NCI-H2029 (cell line): ENCODE results near the gene SF3A2.
"Not testable (repeated sequence)": the region's sequence is repeated elsewhere in the genome, so short reads cannot be mapped to it uniquely, and the experiment has no call there.

Experiments
- DNase-seq: peaks from one replicate; lab custom pipeline; 2025; lab: John Stamatoyannopoulos, UW

The SF3A2 gene

DNA sequence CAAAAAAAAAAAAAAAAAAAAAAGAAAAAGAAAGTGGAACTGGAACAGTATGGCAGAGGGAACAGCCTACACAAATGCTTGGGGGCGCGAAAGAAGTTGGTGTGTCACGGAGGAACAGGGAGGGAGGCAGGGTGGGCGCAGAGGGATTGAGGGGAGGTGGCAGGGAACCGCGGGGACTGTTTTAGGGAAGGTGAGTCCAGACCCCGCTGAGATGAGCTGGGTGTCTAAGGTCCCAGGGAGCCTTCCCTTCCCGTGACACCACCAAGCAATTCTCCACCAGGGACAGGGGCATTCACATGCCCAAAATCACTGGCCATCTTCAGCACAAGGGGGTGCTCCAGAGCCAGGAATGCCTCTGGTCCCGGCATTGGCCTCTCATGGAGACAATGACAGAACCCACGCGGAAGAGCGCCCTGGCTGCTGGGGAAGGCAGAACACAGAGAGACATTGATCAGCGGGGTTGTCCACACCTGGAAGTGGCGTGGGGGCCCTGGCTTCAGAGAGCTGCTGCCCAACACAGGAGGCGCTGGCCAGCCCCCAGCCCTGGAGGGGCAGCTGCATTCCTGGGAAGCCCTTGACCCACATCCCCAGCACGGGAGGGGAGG lies 38.4 kb downstream of the SF3A2 start:
- DNase-seq = no peak

DNA sequence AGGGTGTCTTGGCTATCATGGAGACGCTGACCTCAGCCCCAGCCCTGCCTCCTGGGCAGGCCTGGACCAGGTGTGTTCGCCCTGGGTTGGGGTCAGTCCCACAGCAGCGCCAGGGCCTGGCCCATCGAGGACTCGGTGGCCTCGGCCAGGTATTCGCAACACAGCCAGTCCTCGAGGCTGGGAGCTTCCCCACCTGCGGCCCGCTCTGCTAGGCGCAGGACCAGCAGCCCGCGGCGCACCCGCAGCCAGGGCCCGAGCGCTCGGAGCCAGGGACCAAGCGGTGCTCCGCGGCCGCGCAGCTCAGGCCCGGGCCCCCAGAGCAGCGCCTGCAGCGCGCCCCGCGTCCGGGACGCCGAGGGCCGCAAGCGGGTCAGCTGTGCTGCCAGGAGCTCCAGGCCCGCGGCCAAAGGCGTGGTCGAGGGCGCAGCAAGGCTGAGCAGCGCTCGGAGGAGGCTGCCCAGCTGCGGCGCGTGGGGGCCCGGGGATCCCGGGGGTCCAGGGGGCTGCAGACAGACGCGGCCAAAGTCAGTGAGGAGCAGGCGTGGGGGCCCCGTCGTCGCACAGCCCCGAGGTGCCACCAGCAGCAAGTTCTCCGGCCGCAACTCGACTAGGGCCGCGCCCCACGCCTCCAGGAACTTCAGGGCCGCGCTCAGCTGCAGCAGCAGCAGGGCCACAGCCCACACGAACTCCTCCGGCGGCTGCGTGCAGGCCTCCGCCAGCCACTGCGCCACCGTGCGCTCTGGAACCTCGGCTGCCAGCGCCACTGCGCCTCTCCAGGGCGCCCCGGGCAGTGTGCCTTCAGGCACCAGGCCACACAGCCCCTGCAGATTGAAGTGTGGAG lies 39.2 kb downstream of the SF3A2 start:
- DNase-seq = no peak

DNA sequence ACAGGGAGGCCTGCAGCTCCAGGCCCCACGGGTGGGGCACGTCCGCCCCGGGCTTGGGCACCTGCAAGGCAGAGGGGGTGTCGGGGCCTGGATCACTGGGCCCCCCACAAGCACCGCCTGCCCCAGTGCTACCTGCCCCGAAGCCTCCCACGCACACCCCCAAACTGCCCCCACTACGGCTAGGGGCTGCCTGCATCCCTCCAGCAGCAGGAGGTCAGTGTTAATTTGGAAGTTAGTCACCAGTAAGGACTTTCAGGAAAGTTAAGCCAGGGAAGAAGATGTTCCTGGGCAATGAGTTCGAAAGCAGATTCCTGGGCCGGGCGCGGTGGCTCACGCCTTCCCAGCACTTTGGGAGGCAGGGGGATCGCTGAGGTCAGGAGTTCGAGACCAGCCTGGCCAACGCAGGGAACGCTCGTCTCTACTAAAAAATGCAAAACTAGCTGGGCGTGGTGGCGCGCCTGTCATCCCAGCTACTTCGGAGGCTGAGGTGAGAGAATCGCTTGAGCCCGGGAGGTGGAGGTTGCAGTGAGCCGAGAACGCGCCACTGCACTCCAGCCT lies 39.9 kb downstream of the SF3A2 start:
- no peak for DNase-seq

DNA sequence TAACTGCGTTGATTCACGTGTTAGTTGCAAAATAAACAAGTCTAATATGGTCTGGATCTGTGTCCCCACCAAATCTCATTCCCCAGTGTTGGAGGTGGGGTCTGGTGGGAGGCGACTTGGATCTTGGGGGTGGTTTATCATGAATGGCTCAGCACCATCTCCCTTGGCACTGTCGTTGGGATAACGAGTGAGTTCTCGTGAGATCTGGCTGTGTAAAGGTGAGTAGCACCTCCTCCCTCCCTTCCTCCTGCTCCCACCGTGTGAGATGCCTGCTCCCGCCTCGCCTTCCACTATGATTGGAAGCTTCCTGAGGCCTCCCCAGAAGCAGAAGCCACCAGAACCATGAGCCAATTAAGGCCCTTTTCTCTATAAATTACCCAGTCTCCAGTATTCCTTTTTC lies 40.5 kb downstream of the SF3A2 start:
- DNase-seq = no peak

DNA sequence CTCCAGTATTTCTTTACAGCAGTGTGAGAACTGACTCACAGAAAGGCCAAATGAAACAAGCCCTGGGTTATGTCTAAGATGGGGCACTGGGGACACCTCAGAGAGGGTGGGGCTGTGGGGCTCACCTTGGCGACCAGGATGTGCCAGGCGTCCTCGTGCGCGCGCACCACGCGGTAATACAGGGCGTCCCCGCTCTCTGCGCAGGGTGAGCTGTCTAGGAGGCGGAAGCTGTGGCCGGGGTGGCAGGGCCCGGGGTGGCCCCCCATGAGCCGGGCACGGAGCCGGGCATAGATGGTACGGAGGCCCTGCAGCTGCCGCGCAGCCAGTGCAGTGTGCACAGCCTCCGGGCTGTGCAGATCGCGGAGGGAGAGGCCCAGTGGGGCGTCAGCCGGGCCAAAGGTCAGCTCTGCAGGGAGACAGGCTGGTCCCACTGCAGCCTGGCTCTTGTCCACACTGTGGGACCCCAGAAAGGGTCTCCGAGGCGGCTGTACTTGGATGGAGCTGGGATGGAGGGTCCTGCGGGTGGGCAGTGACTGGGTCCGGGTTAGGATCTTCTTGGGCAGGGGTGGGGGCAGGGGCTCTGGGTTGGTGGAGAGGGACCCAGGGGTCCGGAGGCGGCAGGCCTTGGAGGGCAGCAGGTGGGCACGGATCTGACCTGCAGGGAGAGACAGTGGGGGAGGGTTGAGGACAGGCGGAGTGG lies 42.0 kb downstream of the SF3A2 start:
- no peak for DNase-seq

DNA sequence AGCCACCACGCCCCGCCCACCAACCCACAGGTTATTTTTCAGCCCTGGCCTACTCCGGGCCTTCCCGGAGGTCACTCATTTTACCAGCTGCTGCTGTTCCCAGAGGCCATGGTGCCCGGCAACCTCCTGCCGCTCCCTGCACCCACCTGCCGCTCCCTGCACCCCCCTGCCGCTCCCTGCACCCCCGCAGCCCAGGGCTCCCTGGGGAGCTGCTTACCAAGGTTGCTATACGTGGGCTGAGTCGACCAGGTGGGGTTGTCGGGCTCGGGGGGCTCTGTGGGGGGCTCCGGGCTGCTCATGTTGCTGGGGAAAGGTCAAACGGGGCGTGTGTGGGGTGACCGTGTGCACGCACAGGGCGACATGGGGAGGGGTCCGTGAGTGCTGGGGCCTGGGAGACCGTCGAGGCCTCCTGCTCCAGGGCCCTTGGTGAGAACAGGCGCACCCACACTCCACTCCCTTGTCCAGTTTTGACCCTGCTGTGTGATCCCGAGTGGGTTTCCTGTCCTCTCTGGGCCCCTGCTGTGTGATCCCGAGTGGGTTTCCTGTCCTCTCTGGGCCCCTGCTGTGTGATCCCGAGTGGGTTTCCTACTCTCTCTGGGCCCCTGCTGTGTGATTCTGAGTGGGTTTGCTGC lies 44.1 kb downstream of the SF3A2 start:
- DNase-seq = no peak

DNA sequence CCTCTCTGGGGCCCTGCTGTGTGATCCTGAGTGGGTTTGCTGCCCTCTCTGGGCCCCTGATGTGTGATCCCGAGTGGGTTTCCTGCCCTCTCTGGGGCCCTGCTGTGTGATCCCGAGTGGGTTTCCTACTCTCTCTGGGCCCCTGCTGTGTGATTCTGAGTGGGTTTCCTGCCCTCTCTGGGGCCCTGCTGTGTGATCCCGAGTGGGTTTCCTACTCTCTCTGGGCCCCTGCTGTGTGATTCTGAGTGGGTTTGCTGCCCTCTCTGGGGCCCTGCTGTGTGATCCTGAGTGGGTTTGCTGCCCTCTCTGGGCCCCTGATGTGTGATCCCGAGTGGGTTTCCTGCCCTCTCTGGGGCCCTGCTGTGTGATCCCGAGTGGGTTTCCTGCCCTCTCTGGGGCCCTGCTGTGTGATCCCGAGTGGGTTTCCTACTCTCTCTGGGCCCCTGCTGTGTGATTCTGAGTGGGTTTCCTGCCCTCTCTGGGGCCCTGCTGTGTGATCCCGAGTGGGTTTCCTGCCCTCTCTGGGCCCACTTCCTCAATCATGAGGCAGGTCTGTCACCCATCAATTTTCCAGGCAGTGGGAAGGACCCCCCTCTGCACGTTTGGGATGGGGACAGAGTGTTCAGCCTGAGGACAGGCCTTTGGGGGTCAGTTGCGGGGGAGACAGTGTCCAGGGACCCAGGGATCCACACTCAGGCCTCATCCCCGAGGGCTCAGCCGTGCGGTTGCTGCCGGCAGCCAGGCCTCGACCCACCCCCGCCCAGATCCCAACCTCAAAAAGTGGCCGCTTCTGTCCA lies 44.8 kb downstream of the SF3A2 start:
- DNase-seq = not testable (repeated sequence)

DNA sequence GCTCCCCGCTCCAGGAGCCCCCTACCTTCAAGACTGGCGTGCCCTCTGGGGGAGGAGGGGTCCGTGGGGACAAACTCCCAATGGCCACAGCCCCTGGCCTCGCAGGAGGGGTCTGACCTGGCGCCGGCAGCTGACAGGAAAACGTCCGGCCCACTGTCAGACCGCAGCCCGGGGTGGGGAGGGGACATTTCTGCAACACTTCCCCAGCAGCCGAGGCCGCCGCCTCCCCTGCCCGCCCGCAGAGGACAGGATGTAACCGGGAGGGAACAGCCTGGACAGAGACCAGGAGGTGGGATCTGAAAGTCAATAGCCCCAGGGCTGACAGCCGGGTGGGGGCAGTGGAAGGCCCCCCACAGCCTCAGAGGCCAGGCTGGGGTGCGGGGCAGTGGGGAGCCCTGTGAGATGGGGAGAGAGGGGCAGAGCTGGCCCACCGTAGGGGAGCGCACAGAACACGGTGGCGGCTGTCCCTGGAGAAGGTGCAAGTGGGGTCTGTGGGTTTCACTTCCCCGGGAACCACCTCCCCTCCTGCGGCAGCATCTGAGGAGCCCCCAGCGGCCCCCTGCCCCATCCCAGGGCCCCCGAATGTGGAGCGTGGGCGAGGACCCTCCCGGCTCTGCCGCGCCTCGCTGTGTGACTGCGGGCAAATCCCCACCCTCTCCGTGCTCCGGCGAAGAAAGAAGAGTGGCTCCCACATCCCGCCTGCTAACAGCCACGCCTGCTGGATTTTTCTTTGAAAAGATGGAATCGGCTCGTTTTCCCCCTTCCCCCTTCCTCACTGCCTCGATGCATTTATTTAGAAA lies 45.6 kb downstream of the SF3A2 start, which contains the start of gene PEAK3:
TSS of gene PEAK3 (minus strand) at position 114 of the 800 bp plus-strand sequence. CDS start 1,244 bp downstream, outside the sequence.
- no peak for DNase-seq

DNA sequence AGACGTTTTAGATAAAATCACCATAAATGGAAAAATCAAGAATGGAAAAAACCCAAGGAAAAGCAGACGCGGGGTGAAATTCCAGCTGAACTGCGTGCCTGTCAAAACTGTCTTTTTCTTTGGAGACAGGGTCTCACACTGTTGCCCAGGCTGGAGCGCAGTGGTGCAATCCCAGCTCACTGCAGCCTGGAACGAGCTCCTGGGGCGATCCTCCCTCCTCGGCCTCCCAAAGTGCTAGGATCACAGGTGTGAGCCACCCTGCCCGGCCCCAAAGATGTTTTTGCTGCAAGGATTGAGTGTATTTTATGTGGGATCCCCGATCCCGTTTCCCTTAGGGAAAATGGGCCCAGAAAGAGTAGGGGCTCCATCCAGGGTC lies 46.2 kb downstream of the SF3A2 start:
- DNase-seq = no peak

DNA sequence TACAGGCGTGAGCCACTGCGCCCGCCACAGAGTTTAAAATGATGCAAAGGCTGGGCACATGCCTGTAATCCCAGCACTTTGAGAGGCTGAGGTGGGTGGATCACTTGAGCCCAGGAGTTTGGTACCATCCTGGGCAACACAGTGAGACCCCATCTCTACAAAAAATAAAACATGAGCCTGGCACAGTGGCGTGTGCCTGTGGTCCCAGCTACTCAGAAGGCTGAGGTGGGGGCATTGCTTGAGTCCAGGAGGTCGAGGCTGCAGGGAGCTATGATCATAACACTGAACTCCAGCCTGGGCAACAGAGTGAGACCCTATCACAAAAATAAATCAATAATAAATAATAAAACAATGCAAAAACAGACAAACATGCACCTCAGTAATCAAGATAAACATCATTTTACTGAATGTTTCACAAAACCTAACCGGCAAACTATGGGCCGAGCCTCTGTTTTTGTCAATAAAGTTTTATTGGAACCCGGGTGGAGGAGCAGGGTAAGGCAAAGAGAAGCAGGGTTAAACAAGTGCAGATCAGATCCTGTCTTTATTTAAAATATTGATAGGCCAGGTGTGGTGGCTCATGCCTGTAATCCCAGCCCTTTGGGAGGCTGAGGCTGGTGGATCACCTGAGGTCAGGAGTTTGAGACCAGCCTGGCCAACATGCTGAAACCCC lies 47.3 kb downstream of the SF3A2 start:
- DNase-seq = no peak

DNA sequence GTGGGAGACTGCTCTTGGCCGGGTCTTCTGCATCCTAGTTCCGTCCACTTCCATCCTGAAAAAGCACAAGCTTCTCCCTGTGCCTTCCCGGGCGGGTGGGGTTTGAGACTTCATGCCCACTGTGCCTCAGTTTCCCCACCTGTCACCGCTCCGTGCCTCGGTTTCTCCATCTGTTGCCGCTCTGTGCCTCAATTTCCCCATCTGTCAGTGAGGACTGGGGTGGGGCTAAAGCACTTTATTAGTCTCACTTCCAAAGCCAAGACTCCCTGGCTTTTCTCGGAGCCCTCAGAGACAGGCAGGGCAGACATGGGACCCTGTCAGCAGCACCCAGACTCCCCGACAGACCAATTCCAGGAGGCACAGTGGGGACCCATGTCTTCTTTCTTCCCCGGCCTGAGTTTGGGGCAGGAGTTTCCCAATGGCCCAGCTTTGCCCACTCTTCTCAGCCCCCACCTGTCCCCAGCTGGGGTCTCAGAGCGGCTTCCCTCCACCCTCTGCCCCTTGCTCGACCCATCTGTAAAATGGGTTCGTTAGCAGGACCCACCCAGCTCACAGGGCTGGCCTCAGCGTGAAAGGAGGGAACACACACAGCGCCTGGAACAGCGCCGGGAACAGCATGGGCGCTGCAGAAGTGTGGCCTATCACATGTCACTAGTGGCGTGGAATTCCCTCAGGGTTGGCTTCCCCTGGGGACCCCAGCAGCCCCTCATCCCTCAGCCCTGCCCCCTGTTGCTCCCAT lies 49.9 kb downstream of the SF3A2 start:
- no peak for DNase-seq

DNA sequence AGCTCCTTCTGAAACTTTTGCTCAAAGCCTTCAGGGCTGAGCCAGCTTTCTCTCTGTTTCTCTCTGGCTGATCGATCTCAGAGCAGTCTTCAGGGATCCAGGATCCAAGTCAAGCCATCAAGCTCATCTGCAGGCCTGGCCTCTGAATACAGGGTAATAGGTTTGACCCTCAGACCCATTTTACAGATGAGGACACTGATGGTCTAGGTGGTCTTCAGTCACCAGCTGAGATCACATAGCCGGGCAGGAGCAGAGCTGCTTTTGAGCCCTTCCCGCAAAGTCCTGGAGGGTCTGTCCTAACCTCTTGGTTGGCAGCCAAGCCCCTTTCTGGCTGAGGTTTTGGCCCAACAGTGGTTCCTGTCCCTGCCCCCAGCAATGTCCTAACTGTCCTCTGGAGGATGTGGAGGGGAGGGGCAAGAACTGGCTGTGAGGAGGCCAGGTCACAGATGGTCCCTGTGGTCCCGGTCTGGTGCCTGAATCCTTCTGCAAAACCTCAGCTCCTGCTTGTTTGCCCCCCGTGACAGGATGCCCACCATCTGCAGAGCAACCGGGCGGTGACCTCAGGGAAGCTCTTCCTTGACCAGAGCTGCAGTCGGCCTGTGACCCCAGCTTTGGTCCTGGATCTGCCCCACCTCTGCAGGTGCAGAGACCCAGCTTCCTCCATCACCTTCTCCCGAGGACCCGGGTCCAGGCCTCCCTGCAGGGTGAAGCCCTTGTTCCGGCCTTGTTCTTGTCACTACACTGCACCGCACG lies 51.1 kb downstream of the SF3A2 start:
- DNase-seq = no peak

DNA sequence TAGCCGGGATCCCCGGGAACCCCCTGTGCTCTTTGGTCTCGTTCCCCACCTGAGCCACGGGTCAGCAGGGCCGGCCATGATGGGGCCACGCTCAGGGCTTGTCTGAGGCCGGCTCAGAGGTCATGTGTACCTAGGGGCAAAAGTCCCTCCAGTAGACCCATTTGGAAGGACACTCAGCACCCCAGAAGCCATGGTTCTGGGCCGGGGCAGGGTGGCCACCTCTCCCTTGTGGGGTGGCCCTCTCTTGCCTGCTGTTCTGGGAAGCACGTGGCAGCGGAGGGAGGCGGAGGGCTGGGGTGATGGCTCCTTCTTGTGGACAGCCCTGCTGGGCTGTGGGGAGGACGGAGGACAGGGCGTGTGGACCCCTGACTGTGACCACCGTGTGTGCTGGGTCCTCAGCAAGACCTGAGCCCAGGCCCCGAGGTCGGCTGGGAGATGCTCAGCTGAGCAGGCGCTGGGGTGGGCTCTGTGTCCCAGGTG lies 51.8 kb downstream of the SF3A2 start:
- DNase-seq = no peak

DNA sequence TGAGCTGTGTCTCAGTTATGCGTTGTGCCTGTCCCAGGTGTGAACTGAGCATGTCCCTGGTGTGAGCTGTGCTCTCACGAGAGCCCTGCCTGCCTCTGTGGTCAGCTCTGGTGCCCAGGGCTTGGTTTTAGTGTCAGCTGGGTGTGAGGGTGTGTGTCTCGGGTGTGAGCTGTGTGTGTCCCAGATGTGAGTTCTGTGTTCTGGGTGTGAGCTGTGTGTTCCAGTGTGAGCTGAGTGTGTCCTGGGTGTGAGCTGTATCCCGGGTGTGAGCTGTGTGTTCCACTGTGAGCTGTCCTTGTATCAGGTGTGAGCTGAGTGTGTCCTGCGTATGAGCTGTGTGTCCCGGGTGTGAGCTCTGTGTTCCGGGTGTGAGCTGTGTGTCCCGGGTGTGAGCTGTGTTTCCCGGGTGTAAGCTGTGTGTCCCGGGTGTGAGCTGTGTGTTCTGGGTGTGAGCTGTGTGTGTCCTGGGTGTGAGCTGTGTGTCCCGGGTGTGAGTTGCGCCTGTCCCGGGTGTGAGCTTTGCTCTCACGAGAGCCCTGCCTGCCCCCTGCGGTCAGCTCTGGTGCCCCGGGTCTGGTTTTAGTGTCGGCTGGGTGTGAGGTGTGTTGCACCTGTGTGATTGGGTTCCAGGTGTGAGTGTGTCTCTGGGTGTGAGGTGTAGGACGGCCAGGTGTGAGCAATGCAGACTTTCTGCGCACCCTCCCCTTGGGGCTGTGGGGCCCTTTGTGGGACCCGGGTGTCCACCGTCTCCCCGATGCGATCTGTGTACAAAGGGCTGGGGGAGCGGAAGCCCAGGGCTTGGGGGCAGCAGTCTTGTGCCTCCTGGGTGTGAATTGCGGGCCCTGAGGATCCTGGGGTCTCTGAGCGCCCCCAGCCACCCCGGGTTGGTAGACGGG lies 52.4 kb downstream of the SF3A2 start:
- DNase-seq = no peak

DNA sequence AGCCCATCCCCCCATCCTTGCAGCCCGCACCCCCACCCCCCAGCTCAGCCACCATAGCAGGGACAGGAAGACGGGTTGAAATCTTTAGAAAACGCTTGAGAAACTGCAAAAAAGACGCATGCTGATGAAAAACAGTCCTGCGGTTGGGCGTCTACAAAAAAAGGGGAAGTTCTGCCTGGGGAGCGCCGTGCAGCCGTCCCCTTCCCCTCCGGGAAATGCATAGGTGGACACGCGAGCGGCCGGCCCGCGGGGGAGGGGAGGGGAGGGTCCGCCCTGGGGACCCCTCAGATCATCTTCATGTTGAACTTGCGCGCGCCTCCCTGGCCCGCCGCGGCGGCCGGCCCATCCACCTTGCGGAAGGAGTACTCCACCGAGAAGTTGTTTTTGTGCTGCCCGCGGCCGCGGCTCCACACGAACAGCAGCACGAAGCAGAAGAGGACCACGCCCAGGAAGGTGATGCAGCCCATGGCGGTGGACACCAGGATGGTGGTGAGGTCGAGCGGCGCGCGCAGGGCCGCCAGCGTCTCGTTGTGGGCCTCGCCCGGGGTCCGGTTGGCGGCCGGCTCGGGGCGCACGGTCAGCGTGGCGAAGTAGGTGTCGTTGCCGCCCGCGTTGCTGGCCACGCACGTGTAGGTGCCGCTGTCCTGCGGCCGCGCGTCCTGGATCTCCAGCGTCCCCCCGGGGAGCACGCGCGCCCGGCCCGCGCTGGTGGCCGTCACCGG lies 53.3 kb downstream of the SF3A2 start:
- no peak for DNase-seq

DNA sequence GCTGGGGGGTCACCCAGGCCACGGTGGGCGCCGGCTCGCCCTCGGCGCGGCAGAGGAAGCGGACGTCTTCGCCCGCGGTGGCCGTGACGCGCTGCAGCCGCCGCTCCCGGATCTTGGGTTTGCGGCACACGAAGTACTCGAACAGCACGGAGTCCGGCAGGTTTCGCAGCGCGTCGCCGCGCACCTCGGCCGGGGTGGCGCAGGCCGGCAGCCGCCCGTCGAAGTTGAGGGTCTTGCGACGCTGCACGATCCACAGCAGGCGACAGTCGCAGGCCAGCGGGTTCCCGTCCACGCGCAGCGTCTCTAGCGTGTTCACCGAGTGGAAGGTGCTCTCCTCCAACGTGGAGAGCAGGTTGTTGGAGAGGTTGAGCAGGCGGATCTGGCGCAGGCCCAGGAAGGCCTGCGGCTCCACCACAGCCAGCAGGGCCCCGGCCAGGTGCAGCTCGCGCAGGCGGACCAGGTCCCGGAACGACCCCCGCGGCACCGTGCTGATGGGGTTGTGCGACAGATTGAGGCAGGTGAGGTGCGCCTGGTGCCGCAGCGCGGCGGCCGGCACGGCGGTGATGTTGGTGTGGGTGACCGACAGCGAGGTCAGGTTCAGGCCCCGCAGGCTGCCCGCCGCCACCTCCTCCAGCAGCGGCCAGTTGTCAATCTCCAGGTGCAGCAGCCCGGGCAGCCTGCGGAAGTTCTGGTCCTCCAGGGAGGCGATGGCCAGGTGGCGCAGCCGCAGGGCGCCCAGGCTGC lies 54.0 kb downstream of the SF3A2 start:
- DNase-seq = no peak
